Measurements from ENCODE around the gene INSYN1.
"Not testable (repeated sequence)": the region's sequence is repeated elsewhere in the genome, so short reads cannot be mapped to it uniquely, and the experiment has no call there.

Gene INSYN1
- total RNA-seq = 0 to 0.32 (median 0.04) reads per million in 18 experiments

DNA sequence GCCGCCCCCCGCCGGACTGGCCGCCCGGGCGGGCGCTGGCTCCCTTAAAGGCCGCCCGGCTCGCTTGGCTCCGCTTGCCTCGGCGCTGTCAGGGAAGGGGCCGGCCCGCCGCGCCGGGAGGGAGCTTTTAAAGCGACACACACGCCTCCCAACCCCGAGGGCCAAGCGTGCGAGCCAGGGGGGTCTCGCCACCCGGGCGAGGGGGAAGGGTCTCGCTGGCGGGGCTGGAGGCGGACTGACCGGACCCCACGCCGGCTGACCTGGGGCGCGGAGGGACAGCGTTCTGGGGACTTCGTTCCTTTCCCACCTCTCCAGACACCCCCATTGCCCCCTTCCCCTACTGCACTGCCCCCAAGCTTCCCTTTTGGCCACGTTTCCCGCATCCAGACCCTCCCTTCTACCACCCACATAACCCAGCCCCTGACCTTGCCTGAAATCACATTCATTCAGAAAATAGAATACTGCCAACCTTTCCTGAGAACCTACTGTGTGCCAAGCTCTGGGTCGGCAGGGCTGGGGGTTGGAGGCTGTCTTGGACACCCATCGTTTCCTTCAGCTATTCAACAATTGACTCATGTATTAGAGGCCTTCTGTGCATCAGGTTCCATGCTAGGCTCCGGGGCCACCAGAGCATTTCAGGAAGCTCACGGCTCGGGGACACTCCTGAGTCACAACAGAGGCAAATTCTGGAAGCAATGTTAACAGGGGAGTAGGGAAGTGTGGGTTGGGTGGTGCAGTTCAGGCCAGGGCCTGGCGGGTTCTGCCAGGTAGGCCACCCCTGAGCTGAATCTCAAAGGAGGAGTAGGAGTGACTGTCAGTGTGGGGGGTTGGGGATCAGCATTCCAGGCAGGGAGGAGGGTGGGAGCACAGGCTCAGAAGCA lies at the start of gene INSYN1:
Gene INSYN1, minus strand, starts transcription at position 102 of the 881 bp plus-strand sequence. CDS start 2,221 bp downstream, outside the sequence.
- DNase-seq = no peak

DNA sequence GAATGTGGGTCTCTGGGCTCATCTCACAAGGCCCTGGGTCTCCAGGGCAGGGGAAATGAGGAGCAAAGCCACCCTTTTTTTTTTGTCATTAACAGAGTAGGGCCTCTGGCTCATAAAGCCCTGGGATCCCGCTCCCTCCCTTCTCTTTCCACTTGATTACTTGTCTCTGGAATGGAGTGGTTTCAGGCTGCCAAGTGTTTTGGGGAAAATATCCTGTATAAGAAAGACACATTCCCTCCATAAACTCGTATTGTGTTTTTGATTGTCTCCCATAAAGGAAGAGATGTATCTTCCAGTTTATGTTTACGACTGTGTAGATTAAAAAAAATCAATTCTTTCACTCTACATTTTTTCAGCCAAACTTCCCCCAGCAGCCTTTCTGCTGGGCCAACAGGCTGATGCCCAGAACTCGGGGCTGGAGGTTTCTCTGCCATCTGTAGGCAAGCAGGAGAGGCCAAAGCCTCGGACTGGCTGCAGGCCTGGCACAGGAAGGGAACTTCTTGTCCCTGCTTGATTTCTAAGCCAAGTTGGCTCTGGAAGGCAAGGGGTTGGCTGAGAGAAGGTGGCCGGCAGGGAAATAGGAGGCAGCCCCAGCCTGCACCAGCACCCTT lies 49.4 kb upstream of the INSYN1 start:
- no peak for DNase-seq

DNA sequence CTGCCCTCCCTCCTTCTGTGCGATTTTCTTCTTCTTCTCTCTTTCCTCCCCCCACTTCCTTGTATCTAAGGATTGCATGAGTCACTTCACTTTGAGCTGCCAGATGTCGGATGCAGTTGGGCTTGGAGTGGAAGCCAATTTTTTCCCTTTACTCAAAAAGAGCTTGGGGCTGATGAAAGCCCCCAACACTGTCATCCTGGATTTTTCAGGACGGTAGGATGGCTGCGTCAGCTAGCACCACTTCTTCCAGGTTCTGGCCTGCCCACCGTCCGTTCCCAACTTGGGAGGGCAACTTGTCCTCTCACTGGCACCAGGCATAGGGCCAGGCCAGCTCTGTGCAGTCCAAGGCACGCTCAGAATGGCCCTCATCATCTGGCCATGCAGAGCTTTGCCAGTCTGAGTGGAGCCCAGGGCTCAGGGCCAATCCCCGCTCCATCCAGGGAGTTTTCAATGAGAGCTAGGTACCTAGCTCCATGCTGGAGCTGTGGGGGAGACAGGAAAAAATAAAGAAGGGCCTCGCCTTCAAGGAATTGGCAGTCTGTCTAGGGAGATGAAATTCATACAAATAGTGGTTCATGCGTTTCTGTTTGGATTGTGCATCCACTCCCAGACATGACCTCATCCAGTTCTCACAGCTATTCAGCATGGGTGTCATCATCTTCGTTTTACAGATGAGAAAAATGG lies 47.7 kb upstream of the INSYN1 start:
- no peak for DNase-seq

- DNase-seq = no peak
Measured at GRCh38 chr15:73799466-73799865, 46.3 kb upstream of the INSYN1 start.

DNA sequence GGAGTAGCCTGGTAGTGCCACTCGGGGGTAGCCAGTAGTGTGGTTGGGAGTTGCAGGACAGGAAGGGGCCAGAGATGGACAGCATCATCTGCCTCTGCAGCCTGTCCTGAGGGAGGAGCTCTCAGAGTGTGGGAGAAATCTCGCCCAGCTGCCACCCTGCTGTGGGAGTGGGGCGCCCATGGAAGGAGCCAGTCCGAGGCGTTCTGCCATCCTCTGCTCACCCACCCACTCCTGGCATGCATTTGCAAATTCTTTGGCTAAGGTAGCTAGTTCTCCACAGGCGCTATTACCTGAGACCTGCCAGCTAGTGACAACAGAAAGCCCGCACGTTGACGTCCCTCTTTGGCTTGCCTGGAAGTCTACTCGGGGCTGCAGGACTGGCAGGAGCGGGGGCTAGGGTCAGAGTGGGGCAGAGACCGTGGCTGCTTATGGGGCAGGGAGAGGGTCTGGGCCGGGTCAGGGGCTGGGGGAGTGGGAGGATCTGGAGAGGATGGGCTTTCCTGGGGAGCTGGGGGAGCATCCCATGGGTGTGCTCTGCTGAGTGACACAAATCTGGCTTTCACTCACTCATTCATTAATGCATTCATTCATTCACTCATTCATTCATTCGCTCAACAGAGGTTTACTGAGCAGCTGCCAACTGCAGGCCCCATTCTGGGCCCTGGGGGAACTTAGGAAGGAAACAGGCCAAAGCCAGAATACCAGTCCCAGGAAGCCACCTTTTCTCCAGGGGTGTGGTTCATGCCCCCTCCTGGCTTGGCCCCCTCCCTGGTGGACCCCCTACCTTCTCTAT lies 44.4 kb upstream of the INSYN1 start:
- no peak for DNase-seq

DNA sequence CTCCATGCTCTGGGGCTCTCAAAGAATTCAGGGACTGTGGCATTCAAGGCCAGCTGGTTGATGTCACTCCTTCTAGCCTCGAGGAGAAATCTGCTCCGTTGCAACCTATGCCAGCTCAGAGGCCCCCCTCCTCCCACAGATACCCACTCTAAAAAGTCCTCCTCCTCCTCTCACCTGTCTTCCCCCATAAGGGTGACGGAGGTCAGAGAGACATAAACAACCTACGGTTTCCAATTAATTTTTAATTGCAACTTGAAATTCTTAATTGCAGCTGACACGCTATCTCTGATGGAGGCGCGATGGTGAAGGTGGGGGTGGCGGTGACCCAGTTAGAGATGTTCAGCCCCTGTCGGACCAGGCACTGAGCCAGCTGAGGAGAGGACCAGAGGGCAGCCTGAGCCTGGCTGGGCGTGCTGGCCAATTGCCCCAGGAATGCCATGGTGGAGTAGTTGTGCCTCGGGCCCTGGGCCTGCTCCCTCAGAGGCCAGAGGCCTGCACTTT lies 43.2 kb upstream of the INSYN1 start:
- no peak for DNase-seq

DNA sequence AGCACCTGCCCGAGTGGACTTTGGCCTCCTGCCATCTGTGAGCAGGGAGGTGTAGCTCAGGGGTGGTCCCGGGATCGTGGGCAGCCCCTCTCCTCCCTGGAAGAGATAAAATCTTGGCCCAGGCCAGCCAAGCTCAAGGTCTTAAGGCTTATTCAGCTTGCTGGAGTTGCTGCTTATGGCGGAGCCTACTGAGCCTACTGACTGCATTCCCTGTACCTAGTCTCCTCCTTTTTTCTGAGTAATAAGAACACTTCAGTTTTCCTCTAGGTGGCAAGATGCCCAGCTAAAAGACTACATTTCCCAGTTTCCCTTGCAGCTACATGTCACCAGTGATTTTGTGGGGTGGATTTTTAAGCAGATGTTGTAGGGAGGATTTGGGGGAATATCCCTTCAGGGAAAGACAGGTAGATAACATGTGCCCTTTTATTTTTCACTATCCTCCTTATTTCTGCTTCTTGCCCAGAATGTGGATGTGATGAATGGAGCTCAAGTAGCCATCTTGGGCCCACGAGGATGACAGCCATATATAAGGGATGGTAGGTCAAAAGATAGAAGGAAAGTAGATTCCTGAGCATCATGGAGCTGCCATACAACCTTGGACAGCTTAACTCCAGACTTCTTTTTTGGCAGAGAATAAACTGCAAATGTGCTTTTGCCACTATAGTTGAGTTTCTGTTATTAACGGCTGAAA lies 41.4 kb upstream of the INSYN1 start:
- DNase-seq = no peak

DNA sequence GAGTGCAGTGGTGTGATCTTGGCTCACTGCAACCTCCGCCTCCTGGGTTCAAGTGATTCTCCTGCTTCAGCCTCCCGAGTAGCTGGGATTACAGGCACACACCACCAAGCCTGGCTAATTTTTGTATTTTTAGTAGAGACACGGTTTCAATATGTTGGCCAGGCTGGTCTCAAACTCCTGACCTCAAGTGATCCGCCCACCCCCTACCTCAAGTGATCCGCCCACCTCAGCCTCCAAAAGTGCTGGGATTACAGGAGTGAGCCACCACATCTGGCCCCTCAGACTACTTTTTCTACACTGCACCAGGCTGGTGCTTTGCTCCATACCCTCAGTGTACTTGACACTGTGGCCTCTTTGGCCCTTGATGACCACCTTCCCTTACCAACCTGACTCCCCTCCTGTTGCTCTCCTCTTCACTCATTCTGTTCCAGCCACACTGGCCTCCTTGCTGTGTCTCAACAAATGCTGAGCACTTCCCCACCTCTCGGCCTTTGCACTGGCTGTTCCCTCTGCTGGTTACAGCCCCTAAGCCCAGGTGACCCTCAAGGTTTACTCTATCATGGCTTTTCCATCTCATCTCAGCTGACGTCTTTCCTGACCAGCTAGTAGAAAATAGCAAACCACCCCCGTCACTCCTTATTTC lies 39.9 kb upstream of the INSYN1 start:
- DNase-seq = not testable (repeated sequence)

DNA sequence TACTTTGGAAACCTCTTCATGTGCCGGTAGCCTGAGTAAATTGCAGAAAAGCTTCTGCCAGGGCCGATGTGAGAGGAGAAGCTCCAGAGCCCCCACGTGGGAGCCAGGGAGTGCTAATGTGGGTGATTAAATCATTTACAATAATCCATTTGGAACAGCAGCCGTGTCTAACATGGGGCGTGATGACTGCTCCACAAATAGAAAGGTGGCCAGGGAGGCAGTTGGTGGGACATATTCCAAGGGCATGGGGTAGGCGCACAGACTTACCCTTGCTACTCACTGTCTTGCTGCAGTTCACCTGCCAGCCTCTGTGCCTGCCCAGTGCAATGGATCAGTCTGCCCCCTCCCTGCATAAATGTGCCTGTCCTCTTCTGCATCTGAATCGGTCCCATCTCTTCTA lies 39.3 kb upstream of the INSYN1 start:
- DNase-seq = no peak

- no peak for DNase-seq
Measured at GRCh38 chr15:73789521-73790240, 36.5 kb upstream of the INSYN1 start.

DNA sequence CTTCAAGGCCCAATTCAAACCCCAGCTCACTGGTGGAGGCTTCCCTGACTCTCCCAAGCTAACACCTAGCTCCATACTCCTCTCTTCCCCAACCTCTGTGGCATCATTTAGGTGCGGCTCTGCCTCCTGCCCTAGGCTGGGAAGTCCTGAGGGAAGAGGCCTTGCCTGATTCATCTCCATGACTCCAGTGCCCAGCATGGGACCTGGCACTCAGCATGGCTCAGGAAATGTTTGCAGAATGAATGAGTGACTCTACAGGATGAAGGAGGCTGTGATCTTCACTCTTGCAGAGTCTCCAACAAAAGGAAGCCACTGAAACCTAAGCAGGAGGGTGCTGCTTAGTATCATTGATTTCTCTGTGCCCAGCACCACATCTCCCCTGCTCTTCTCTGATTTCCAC lies 34.5 kb upstream of the INSYN1 start:
- DNase-seq = no peak

DNA sequence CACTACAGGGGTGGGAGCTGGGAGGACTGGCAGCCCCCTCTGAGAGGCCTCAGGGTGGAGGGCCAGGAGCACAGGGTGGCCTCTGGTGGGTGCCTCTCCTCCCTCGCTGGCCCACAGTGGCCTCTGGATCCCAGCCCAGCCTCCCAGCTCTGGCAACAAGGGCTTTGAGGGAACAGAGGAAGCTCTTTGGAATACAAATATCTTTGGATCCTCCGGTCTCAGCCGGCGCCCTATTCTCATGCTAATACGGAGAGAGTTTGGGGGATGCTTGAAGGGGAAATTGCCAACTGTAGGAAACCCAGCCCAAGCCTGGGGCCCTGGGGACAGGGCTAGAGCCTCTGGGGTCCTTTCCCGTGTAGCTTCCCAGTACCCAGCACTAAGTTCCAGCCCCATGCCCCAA lies 33.4 kb upstream of the INSYN1 start:
- DNase-seq = no peak

GRCh38 chr15:73785256-73786014 lies 32.3 kb upstream of the INSYN1 start:
- DNase-seq = not testable (repeated sequence)

GRCh38 chr15:73784291-73784690 lies 31.1 kb upstream of the INSYN1 start:
- no peak for DNase-seq

GRCh38 chr15:73782344-73782959 lies 29.3 kb upstream of the INSYN1 start:
- no peak for DNase-seq

GRCh38 chr15:73781038-73781925 lies 28.1 kb upstream of the INSYN1 start:
- peak; percentile 38 to 52 for DNase-seq

DNA sequence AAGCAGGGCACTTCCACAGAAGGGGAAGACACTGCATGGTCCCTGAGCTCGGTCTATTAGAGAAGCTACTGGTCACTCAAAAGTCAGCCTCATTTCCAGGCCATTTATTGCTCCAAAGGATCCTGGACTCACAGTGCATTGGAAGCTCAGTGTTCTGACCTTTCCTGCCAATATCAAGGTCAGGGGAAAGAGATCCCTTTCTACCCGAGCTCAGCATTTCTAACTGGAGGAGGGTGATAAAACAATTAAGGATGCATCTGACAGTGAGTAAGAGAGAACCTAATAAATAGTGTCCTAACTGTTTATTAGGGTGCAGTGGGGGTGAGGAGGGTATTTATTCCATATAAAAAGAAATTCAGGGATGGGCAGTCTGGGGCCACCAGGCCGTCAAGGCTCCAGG lies 26.8 kb upstream of the INSYN1 start:
- DNase-seq = no peak

- no peak for DNase-seq
Measured at GRCh38 chr15:73777741-73778140, 24.6 kb upstream of the INSYN1 start.

Measured in inflammatory macrophage (primary cell).